IMR-90 (cell line): Measurements from ENCODE around the gene SYT6.

Experiments
- BHLHE40 ChIP-seq: fragments of 150-350 bp; IDR thresholded peaks from 2 replicates; pipeline ENCODE4 v1.6.1; 2016; ENCODE audit warnings: mild to moderate bottlenecking, low read depth, low read length
- CEBPB ChIP-seq: IDR thresholded peaks from 2 replicates; pipeline ENCODE4 v1.6.1; 2012; ENCODE audit warnings: low read depth, low read length, improper control_type of control experiment
- FOS ChIP-seq: fragments of 150-350 bp; IDR thresholded peaks from 2 replicates; pipeline ENCODE4 v1.6.1; 2016; ENCODE audit warnings: low read depth, low read length
- MAFK ChIP-seq: IDR thresholded peaks from 2 replicates; pipeline ENCODE4 v1.6.1; 2012; ENCODE audit warnings: low read depth, low read length, improper control_type of control experiment
- MAZ ChIP-seq: IDR thresholded peaks from 2 replicates; pipeline ENCODE4 v1.6.1; 2012; ENCODE audit warnings: low read depth, mild to moderate bottlenecking, low read length, improper control_type of control experiment, moderate library complexity, borderline replicate concordance
- MXI1 ChIP-seq: IDR thresholded peaks from 2 replicates; pipeline ENCODE4 v1.6.1; 2012; ENCODE audit warnings: low read depth, mild to moderate bottlenecking, low read length, moderate library complexity, borderline replicate concordance
- POLR2A ChIP-seq: IDR thresholded peaks from 2 replicates; pipeline ENCODE4 v1.6.1; 2012; ENCODE audit warnings: mild to moderate bottlenecking, low read depth, low read length
- RAD21 ChIP-seq: IDR thresholded peaks from 2 replicates; pipeline ENCODE4 v1.6.1; 2012; ENCODE audit warnings: low read length, improper control_type of control experiment
- RCOR1 ChIP-seq: IDR thresholded peaks from 2 replicates; pipeline ENCODE4 v1.6.1; 2012; ENCODE audit warnings: mild to moderate bottlenecking, low read length, improper control_type of control experiment; ENCODE audit not compliant: insufficient replicate concordance
- RFX5 ChIP-seq: IDR thresholded peaks from 2 replicates; pipeline ENCODE4 v1.8.0; 2012; ENCODE audit warnings: low read depth, mild to moderate bottlenecking, low read length, moderate library complexity
- USF2 ChIP-seq: fragments of 150-350 bp; IDR thresholded peaks from 2 replicates; pipeline ENCODE4 v1.6.1; 2017; ENCODE audit warnings: mild to moderate bottlenecking, antibody characterized with exemption, low read length, low read depth
- TF ChIP-seq, protein P1 (sequence below): conservative IDR thresholded peaks from 2 replicates; pipeline ENCODE4 v1.5.1; 2012; ENCODE audit warnings: mild to moderate bottlenecking, low read depth, low read length, improper control_type of control experiment

DNA sequence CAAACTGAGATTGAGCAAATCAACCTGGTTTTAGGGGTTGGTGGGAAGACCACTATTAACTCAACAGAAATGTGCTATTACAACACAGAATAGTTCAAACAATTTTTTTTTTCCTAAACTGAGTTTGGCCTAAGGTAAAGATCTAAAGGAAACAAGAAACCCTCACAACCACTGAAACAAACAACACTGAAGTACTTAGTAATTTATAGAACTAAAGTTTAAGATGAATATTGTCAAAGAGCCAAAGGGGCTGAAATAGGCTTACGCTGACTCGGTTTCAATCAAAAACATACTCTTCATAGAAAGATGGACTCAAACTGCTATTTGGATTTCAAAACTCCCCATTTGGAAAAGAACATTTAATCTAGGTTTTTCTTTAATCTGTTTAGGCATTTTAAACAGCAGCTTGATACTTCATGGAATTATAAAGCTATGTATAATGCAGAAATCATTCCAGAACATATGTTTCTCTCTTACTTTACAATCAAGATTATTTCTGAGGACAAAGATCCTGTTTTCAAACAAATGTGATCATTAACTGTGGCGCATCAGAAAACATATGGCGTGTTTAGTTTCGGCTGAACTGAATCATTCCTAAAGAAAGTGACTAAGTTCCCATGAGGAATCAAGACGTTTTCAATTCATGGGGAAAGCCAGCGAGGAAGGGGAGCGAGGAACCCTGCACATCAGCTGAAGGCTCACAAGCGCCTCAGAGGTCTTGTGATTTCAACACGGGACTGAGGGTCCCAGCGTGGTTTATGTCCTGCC is 62.7 kb downstream of the SYT6 start:
- TF ChIP-seq, protein P1, sequence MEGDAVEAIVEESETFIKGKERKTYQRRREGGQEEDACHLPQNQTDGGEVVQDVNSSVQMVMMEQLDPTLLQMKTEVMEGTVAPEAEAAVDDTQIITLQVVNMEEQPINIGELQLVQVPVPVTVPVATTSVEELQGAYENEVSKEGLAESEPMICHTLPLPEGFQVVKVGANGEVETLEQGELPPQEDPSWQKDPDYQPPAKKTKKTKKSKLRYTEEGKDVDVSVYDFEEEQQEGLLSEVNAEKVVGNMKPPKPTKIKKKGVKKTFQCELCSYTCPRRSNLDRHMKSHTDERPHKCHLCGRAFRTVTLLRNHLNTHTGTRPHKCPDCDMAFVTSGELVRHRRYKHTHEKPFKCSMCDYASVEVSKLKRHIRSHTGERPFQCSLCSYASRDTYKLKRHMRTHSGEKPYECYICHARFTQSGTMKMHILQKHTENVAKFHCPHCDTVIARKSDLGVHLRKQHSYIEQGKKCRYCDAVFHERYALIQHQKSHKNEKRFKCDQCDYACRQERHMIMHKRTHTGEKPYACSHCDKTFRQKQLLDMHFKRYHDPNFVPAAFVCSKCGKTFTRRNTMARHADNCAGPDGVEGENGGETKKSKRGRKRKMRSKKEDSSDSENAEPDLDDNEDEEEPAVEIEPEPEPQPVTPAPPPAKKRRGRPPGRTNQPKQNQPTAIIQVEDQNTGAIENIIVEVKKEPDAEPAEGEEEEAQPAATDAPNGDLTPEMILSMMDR, result no peak
- TF ChIP-seq MXI1 (no peak), FOS (no peak), POLR2A (no peak), CEBPB (no peak), BHLHE40 (no peak), MAFK (no peak), MAZ (no peak), RAD21 (no peak), RFX5 (no peak), RCOR1 (no peak), USF2 (no peak)
